Kidney epithelial cell (primary cell): ENCODE results near the gene LSM4. TPM values are rescaled to one million over a fixed set of nuclear protein-coding genes. Genes with fewer than 3 reads are reported as not detected.

Experiments used
- DNase-seq: peaks from one replicate; pipeline ENCODE4 v3.0.0-alpha.2; 2010; ENCODE audit warnings: low read depth
- H3K27me3 ChIP-seq: 2 replicates; pipeline ENCODE4 v1.6.0; 2011; ENCODE audit warnings: low read length; ENCODE audit not compliant: control insufficient read depth, insufficient read depth
- H3K36me3 ChIP-seq: 2 replicates; pipeline ENCODE4 v1.5.1; 2011; ENCODE audit warnings: low read length; ENCODE audit not compliant: control insufficient read depth, insufficient read depth
- H3K4me3 ChIP-seq: 2 replicates; pipeline ENCODE4 v1.5.1; 2011; ENCODE audit warnings: low read depth, mild to moderate bottlenecking, control low read depth, low read length
- CTCF ChIP-seq: IDR thresholded peaks from 2 replicates; pipeline ENCODE4 v1.5.1; 2011; ENCODE audit warnings: mild to moderate bottlenecking, moderate library complexity, low read length, control low read depth, inconsistent platforms; ENCODE audit not compliant: insufficient read depth, poor library complexity, severe bottlenecking
- total RNA-seq: library from RNA; depleted of rRNA; stranded (reverse); fragments of >200 nt; gene quantifications from 2 replicates; pipeline ENCODE4 v1.2.3, GENCODE V29; 2015

LSM4 gene
- total RNA-seq, 1 donor from 2014 or later, result 367 TPM

GRCh38 chr19:18301718-18302111, 21.2 kb downstream of the LSM4 start:
- no peak for TF ChIP-seq CTCF
- DNase-seq, result no peak
- H3K27me3 ChIP-seq, result no peaks in the 10 kb centered on the region
- no peaks in the 10 kb centered on the region for H3K36me3 ChIP-seq
- no peak overlapping the region for H3K4me3 ChIP-seq

- Histone ChIP-seq H3K4me3 (no peak overlapping the region), H3K36me3 (no peaks in the 10 kb centered on the region), H3K27me3 (no peaks in the 10 kb centered on the region)
- no peak for DNase-seq
- no peak for TF ChIP-seq CTCF
Observed at GRCh38 chr19:18300930-18301717, 21.8 kb downstream of the LSM4 start.

GRCh38 chr19:18299654-18300053, 23.2 kb downstream of the LSM4 start:
- no peak for TF ChIP-seq CTCF
- no peak for DNase-seq

DNA sequence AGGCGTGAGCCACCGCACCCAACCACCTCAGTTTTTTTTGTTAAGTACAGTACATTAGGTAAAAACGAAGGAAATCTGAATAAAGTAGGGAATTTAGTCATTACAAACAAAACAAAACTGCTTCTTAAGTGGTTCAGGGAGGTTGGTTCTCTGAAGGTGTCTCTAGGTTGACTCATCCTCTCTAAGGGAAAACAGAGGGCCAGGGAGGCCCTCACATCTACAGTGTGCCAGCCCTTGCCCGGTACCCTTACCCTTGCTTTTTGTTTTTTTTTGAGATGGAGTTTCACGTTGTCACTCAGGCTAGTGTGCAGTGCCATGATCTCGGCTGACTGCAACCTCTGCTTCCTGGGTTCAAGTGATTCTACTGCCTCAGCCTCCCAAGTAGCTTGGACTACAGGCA, 24.3 kb downstream of the LSM4 start:
- Histone ChIP-seq H3K27me3 (no peaks in the 10 kb centered on the region), H3K36me3 (no peaks in the 10 kb centered on the region), H3K4me3 (no peak overlapping the region)
- no peak for TF ChIP-seq CTCF
- no peak for DNase-seq

More at GRCh38 chr19:18299654-18300053, 23.2 kb downstream of the LSM4 start:
- Histone ChIP-seq H3K36me3 (no peaks in the 10 kb centered on the region), H3K4me3 (no peak overlapping the region), H3K27me3 (no peaks in the 10 kb centered on the region)

- no peak for TF ChIP-seq CTCF
- no peaks in the 10 kb centered on the region for H3K27me3 ChIP-seq
- no peak for DNase-seq
Observed at GRCh38 chr19:18297308-18297707, 25.6 kb downstream of the LSM4 start.

DNA sequence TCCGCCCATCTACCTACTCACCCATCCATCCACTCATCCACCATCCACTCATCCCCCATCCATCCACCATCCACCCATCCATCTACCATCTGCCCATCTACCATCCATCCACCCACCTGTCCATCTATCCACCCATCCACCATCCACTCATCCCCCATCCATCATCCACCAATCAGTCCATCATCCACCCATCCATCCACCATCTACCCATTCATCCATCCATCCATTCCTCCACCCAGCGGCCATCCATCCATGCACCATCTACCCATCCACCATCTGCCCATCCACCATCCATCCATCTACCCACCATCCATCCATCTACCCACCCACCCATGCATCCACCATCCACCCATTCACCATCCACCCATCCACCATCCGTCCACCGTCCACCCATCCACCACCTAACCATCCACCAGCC, 27.8 kb downstream of the LSM4 start:
- no peaks in the 10 kb centered on the region for H3K27me3 ChIP-seq
- H3K4me3 ChIP-seq, result no peak overlapping the region
- TF ChIP-seq CTCF, result no peak
- H3K36me3 ChIP-seq, result no peaks in the 10 kb centered on the region
- no peak for DNase-seq

More at GRCh38 chr19:18297308-18297707, 25.6 kb downstream of the LSM4 start:
- Histone ChIP-seq H3K36me3 (no peaks in the 10 kb centered on the region), H3K4me3 (no peak overlapping the region)
